Upper lobe of left lung (tissue), 4 donors: ENCODE measurements around the gene BMPR2.

Experiments used
- CTCF ChIP-seq, 6 experiments: fragments of 450-650 bp in 4 of 6; fragments of 200-600 bp in 2 of 6; sonication (generic) in 2 of 6; IDR thresholded peaks; one replicate each; pipeline ENCODE4 v1.5.1; 2016 to 2019; ENCODE audit warnings: antibody characterized with exemption in 6 of 6
- EP300 ChIP-seq, 4 donors: sonication (generic); formaldehyde crosslinking; IDR thresholded peaks; one replicate each; pipeline ENCODE4 v1.5.1; 2017; ENCODE audit warnings: antibody characterized with exemption in 4 of 4, control low read depth in 2 of 4
- POLR2A ChIP-seq, 4 donors: fragments of 450-650 bp; IDR thresholded peaks; one replicate each; pipeline ENCODE4 v1.5.1; 2016 to 2017; ENCODE audit warnings: antibody characterized with exemption in 4 of 4, mild to moderate bottlenecking in 2 of 4
- POLR2AphosphoS5 ChIP-seq, 2 donors: sonication (generic); formaldehyde crosslinking; IDR thresholded peaks; one replicate each; pipeline ENCODE4 v1.5.1; 2017; ENCODE audit warnings: antibody characterized with exemption in 2 of 2

- no peak for TF ChIP-seq CTCF (IDR thresholded peaks at IDR 0.05)
- no peak for TF ChIP-seq POLR2AphosphoS5 (IDR thresholded peaks at IDR 0.05)
- TF ChIP-seq POLR2A (IDR thresholded peaks at IDR 0.05) = no peak
- no peak for TF ChIP-seq EP300 (IDR thresholded peaks at IDR 0.05)
Observed at GRCh38 chr2:202410092-202410491, 34.0 kb downstream of the BMPR2 start.
